Measurements from ENCODE around the gene GNE. TPM values are rescaled to one million over a fixed set of nuclear protein-coding genes. Genes with fewer than 3 reads are reported as not detected.

Gene GNE
- polyA plus RNA-seq, 4 donors = 3.6 to 13.1 (median 4.9) TPM

DNA sequence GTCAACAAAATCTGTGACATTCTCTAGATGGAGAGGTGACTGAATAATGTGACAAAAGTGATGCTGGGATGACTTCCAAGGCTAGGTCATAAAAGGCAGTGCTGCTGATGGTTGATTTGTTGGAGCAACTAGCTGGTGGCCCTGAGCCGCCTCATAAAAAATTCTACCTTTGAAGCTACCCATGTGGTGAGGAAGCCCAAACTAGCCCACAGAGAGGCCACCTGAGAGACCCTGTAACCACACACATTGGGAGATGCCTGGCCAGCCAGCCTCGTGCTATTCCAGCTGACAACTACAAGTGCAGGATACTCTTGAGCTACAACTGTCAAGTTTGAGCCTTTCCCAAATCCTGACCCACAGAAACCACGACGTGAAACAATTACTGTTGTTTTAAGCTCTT lies 44.9 kb downstream of the GNE start:
- Histone ChIP-seq H3K36me3 (ENCODE audit: control insufficient read depth in 3 of 3, insufficient read depth in 2 of 3, low read depth in 1 of 3, low read length in 3 of 3) (peaks cover 9 to 64% (median 29%) of the 10 kb centered on the region in 3 donors), H3K9me3 (ENCODE audit: control insufficient read depth in 2 of 2, insufficient read depth in 1 of 2, low read depth in 1 of 2, low read length in 1 of 2) (no peaks in the 10 kb centered on the region), H3K4me1 (ENCODE audit: control insufficient read depth in 3 of 3, insufficient read depth in 2 of 3, low read depth in 1 of 3, low read length in 2 of 3) (no peaks in the 10 kb centered on the region), H3K27ac (ENCODE audit: low read depth in 1 of 3, low read length in 2 of 3) (no peak overlapping the region), H3K4me3 (ENCODE audit: low read depth in 1 of 3, low read length in 3 of 3) (no peak overlapping the region), H3K27me3 (ENCODE audit: control insufficient read depth in 3 of 3, insufficient read depth in 3 of 3, low read length in 3 of 3) (no peaks in the 10 kb centered on the region)
- DNase-seq (no peak), FAIRE-seq (no peak)
- WGBS, 3 donors = 85 to 94% (median 88%) methylated on average over 4 of the region's 4 CpGs

DNA sequence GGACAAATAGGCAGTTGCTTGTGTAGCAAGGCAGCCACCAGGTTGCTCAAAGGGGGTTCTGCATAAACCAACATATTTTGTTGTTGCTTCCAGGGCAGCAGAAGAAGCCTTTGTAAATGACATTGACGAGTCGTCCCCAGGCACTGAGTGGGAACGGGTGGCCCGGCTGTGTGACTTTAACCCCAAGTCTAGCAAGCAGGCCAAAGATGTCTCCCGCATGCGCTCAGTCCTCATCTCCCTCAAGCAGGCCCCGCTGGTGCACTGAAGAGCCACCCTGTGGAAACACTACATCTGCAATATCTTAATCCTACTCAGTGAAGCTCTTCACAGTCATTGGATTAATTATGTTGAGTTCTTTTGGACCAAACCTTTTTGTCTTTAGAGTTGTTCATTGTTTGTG lies 46.7 kb downstream of the GNE start:
- Histone ChIP-seq H3K27me3 (ENCODE audit: control insufficient read depth in 3 of 3, insufficient read depth in 3 of 3, low read length in 3 of 3) (no peaks in the 10 kb centered on the region), H3K36me3 (ENCODE audit: control insufficient read depth in 3 of 3, insufficient read depth in 2 of 3, low read depth in 1 of 3, low read length in 3 of 3) (peaks cover 5 to 67% (median 35%) of the 10 kb centered on the region in 3 donors)

DNA sequence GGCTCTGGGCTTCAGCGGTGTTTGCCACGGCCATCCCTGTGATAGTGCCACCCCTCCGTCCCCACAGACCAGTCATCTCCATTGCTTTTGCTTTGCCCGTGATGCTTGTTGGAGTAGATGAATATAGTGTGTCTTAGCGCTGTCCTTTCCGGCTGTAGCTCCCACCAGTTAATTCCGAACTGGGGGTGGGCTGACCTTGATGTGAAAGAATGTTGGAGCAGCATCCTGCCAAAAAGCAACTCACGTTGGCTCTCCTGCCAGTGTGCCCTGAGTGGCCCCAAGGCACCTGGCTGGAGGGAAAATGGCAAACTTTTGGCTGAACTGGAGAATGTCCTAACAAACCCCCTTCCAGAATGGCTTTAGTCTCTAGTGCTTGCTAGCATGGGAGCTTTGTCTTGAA lies 47.5 kb downstream of the GNE start:
- DNase-seq (no peak), FAIRE-seq (no peak)
- no peaks in the 10 kb centered on the region for H3K4me1 ChIP-seq (ENCODE audit: control insufficient read depth in 3 of 3, insufficient read depth in 2 of 3, low read depth in 1 of 3, low read length in 2 of 3)
- H3K27ac ChIP-seq (ENCODE audit: low read depth in 1 of 3, low read length in 2 of 3) = no peak overlapping the region
- no peak overlapping the region for H3K4me3 ChIP-seq (ENCODE audit: low read depth in 1 of 3, low read length in 3 of 3)
- H3K9me3 ChIP-seq (ENCODE audit: control insufficient read depth in 2 of 2, insufficient read depth in 1 of 2, low read depth in 1 of 2, low read length in 1 of 2) = no peaks in the 10 kb centered on the region
- H3K27me3 ChIP-seq (ENCODE audit: control insufficient read depth in 3 of 3, insufficient read depth in 3 of 3, low read length in 3 of 3) = no peaks in the 10 kb centered on the region
- 86 to 91% (median 90%) methylated on average over 8 of the region's 8 CpGs for WGBS, 3 donors
- peaks cover 5 to 74% (median 37%) of the 10 kb centered on the region in 3 donors for H3K36me3 ChIP-seq (ENCODE audit: control insufficient read depth in 3 of 3, insufficient read depth in 2 of 3, low read depth in 1 of 3, low read length in 3 of 3)

More for the DNA sequence above, 46.7 kb downstream of the GNE start:
- FAIRE-seq = no peak
- no peak for DNase-seq
- Histone ChIP-seq H3K27ac (ENCODE audit: low read depth in 1 of 3, low read length in 2 of 3) (no peak overlapping the region), H3K4me3 (ENCODE audit: low read depth in 1 of 3, low read length in 3 of 3) (no peak overlapping the region), H3K4me1 (ENCODE audit: control insufficient read depth in 3 of 3, insufficient read depth in 2 of 3, low read depth in 1 of 3, low read length in 2 of 3) (no peaks in the 10 kb centered on the region), H3K9me3 (ENCODE audit: control insufficient read depth in 2 of 2, insufficient read depth in 1 of 2, low read depth in 1 of 2, low read length in 1 of 2) (no peaks in the 10 kb centered on the region)
- 77 to 83% (median 79%) methylated on average over 7 of the region's 7 CpGs for WGBS, 3 donors

DNA sequence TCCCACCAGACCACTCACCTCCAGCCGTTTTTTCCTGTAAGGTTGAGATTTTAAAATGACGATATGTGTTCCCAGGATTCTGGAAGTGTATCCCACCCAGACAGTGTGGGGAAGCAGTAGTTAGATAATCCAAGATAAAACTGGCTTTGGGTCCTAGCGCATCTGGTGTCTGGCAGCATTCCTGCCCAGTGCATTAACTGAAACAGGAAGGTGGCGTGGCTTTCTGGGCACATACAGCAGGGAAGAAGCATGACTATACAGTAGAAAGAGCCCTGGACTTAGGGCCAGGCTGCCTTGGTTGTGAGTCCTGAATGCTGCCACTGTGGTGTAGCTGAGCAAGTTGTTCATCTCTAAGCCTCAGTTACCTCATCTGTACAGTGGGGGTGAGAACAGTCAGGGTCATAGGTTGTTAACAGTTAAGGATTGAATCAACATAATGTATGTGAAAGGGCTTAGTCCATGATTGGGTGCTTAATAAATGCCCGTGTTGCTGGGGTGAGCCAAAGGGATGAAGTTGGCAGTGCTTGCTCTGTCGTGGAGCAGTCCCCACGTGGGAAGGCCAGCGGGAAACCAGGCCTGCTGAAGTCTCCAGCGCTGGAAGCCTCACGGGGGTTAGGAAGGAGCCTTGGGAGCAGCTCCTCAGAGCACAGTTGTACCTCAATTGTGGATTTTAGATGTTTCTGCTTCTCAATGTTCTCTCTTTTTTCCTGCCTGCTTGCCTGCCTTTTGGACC lies 49.6 kb downstream of the GNE start:
- Histone ChIP-seq H3K4me1 (ENCODE audit: control insufficient read depth in 3 of 3, insufficient read depth in 2 of 3, low read depth in 1 of 3, low read length in 2 of 3) (no peaks in the 10 kb centered on the region), H3K36me3 (ENCODE audit: control insufficient read depth in 3 of 3, insufficient read depth in 2 of 3, low read depth in 1 of 3, low read length in 3 of 3) (peaks cover 11 to 81% (median 51%) of the 10 kb centered on the region in 3 donors), H3K27me3 (ENCODE audit: control insufficient read depth in 3 of 3, insufficient read depth in 3 of 3, low read length in 3 of 3) (no peaks in the 10 kb centered on the region), H3K9me3 (ENCODE audit: control insufficient read depth in 2 of 2, insufficient read depth in 1 of 2, low read depth in 1 of 2, low read length in 1 of 2) (no peaks in the 10 kb centered on the region), H3K27ac (ENCODE audit: low read depth in 1 of 3, low read length in 2 of 3) (no peak overlapping the region), H3K4me3 (ENCODE audit: low read depth in 1 of 3, low read length in 3 of 3) (no peak overlapping the region)
- DNase-seq (no peak), FAIRE-seq (no peak)
- WGBS, 3 donors = 75 to 81% (median 77%) methylated on average over 10 of the region's 10 CpGs

DNA sequence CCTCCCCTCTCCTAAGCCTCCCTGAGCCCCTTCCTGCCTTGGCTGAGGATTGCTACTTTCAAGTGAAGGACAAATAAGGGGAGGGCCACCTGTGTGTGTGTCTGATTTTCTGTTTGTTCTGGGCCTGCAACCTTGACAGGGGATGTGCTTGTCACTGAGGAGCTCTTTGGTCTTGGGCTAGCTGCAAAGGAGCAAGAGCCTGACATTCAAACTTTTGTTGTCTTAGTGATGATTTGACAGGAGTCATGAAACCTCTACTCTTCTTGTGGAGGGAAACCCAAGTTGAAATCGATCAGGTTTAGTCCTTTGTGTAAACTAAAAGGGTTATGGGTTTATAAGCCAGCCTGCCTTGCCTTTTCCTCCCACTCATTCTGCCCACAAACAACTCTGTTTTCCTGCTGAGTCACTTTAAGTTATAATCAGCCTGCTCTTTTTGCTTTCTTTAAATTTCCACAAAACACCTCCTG lies 50.7 kb downstream of the GNE start:
- no peak overlapping the region for H3K4me3 ChIP-seq (ENCODE audit: low read depth in 1 of 3, low read length in 3 of 3)
- no peak overlapping the region for H3K27ac ChIP-seq (ENCODE audit: low read depth in 1 of 3, low read length in 2 of 3)
- no peaks in the 10 kb centered on the region for H3K27me3 ChIP-seq (ENCODE audit: control insufficient read depth in 3 of 3, insufficient read depth in 3 of 3, low read length in 3 of 3)
- FAIRE-seq (no peak), DNase-seq (no peak)
- H3K9me3 ChIP-seq (ENCODE audit: control insufficient read depth in 2 of 2, insufficient read depth in 1 of 2, low read depth in 1 of 2, low read length in 1 of 2) = no peaks in the 10 kb centered on the region
- WGBS, 3 donors = 39 to 48% (median 44%) methylated on average over 1 of the region's 1 CpG
- H3K4me1 ChIP-seq (ENCODE audit: control insufficient read depth in 3 of 3, insufficient read depth in 2 of 3, low read depth in 1 of 3, low read length in 2 of 3) = no peaks in the 10 kb centered on the region
- H3K36me3 ChIP-seq (ENCODE audit: control insufficient read depth in 3 of 3, insufficient read depth in 2 of 3, low read depth in 1 of 3, low read length in 3 of 3) = peaks cover 18 to 80% (median 52%) of the 10 kb centered on the region in 3 donors

DNA sequence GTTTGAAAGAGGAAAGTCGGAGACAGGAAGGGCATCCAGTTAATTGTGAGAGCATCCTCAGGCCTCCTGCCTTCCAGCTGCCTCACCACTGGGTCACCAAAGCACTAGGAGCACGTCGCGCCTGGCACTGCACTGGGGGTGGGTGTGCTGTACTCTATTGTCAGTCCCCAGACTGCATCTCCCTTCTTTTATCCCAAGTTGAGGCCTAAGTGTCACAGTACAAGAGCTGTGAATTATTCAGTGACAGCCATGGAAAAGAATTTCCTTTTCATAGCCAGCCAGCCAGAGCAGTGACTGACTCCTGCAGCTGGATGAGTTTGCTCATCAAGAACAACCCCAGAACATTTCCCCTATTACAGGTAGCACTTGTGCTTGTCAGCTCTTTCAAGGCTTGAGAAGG lies 51.2 kb downstream of the GNE start:
- peaks cover 23 to 75% (median 56%) of the 10 kb centered on the region in 3 donors for H3K36me3 ChIP-seq (ENCODE audit: control insufficient read depth in 3 of 3, insufficient read depth in 2 of 3, low read depth in 1 of 3, low read length in 3 of 3)
- no peak overlapping the region for H3K27ac ChIP-seq (ENCODE audit: low read depth in 1 of 3, low read length in 2 of 3)
- H3K9me3 ChIP-seq (ENCODE audit: control insufficient read depth in 2 of 2, insufficient read depth in 1 of 2, low read depth in 1 of 2, low read length in 1 of 2) = no peaks in the 10 kb centered on the region
- DNase-seq = no peak
- no peak overlapping the region for H3K4me3 ChIP-seq (ENCODE audit: low read depth in 1 of 3, low read length in 3 of 3)
- H3K4me1 ChIP-seq (ENCODE audit: control insufficient read depth in 3 of 3, insufficient read depth in 2 of 3, low read depth in 1 of 3, low read length in 2 of 3) = no peaks in the 10 kb centered on the region
- 89 to 93% (median 91%) methylated on average over 4 of the region's 4 CpGs for WGBS, 3 donors
- no peak for FAIRE-seq
- no peaks in the 10 kb centered on the region for H3K27me3 ChIP-seq (ENCODE audit: control insufficient read depth in 3 of 3, insufficient read depth in 3 of 3, low read length in 3 of 3)

DNA sequence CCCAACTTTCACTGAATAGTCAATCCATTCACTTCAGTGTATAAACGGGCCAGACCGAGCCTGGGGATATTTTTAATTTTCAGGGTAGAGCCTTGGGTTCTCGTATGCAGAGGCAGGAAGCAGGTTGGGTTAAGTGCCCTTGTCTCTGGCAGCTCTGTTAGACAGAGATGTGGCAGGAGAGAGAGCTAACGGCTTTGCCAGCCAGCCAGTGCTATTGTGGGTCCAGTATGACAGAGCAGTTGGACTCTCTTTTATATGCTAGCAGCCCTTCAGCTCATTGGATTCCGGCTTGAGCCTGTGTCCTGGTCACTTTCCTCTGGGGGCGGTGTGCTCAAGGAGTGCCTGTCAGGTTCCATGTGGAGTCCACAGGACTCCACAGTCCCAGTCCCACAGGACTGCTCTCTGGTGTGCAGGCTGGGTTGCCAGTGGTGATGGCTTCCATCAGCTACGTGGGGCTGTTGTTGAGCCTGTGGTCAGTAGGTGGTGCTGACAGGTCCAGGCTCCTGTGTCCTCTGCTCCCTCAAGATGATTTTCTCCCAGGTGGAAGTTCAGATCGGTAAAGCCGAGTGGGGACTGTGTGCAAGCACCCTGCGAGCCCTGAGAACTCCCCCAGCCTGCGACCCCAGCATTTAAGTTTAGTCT lies 53.2 kb downstream of the GNE start:
- no peak for FAIRE-seq
- WGBS, 3 donors = 87 to 93% (median 90%) methylated on average over 11 of the region's 11 CpGs

DNA sequence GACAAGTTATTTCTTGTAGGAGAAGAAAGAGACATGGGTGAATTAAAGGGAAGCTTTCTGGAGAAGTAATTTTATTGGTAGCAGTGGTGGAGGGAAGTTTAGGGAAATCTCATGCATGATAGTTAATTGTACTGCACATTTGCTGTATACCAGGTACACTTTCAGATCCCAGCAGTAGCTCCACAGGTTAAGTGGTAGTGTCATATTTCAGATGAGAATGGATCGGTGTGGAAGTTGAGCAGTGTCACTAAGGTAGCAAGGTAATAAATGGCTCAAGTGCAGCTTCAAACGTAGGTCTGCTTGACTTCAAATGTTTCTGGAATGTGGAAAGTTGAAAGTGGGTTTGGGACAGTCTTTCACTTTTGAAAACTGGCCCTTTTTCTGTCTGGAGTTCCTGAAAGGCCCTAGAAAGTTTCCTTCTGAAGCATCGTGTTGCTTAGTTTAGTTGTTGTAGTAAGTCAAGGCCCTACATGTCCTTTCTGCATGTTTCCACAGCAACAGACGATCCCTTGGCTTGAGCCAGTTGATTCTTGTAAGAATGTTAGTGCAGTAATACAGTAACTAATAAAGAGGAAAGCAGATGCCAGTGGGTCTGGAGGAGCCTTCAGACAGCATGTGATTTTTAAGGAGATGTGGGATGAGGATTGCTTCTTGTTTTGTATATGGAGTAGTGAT lies 63.8 kb downstream of the GNE start:
- 37 to 50% (median 47%) methylated on average over 4 of the region's 4 CpGs for WGBS, 3 donors
- peaks cover 5 to 16% (median 12%) of the 10 kb centered on the region in 3 donors for H3K4me1 ChIP-seq (ENCODE audit: control insufficient read depth in 3 of 3, insufficient read depth in 2 of 3, low read depth in 1 of 3, low read length in 2 of 3)
- no peak overlapping the region for H3K27ac ChIP-seq (ENCODE audit: low read depth in 1 of 3, low read length in 2 of 3)
- H3K9me3 ChIP-seq (ENCODE audit: control insufficient read depth in 2 of 2, insufficient read depth in 1 of 2, low read depth in 1 of 2, low read length in 1 of 2) = no peaks in the 10 kb centered on the region
- H3K36me3 ChIP-seq (ENCODE audit: control insufficient read depth in 3 of 3, insufficient read depth in 2 of 3, low read depth in 1 of 3, low read length in 3 of 3) = peaks cover 0 to 27% (median 4%) of the 10 kb centered on the region in 3 donors
- FAIRE-seq = no peak
- no peaks in the 10 kb centered on the region for H3K27me3 ChIP-seq (ENCODE audit: control insufficient read depth in 3 of 3, insufficient read depth in 3 of 3, low read length in 3 of 3)
- no peak overlapping the region for H3K4me3 ChIP-seq (ENCODE audit: low read depth in 1 of 3, low read length in 3 of 3)
- DNase-seq = no peak

More for the DNA sequence above, 53.2 kb downstream of the GNE start:
- Histone ChIP-seq H3K27ac (ENCODE audit: low read depth in 1 of 3, low read length in 2 of 3) (no peak overlapping the region), H3K9me3 (ENCODE audit: control insufficient read depth in 2 of 2, insufficient read depth in 1 of 2, low read depth in 1 of 2, low read length in 1 of 2) (no peaks in the 10 kb centered on the region), H3K27me3 (ENCODE audit: control insufficient read depth in 3 of 3, insufficient read depth in 3 of 3, low read length in 3 of 3) (no peaks in the 10 kb centered on the region), H3K36me3 (ENCODE audit: control insufficient read depth in 3 of 3, insufficient read depth in 2 of 3, low read depth in 1 of 3, low read length in 3 of 3) (peaks cover 31 to 65% (median 43%) of the 10 kb centered on the region in 3 donors), H3K4me3 (ENCODE audit: low read depth in 1 of 3, low read length in 3 of 3) (no peak overlapping the region), H3K4me1 (ENCODE audit: control insufficient read depth in 3 of 3, insufficient read depth in 2 of 3, low read depth in 1 of 3, low read length in 2 of 3) (no peaks in the 10 kb centered on the region)
- peak in 1 of 2 donors; percentile 11 for DNase-seq

Data from small intestine (tissue), 7 donors.